ENCODE results near the gene TSR3. TPM values are rescaled to one million over a fixed set of nuclear protein-coding genes. Genes with fewer than 3 reads are reported as not detected.

Gene TSR3
- total RNA-seq, 1 experiment from 2014 or later, result 52.7 TPM

DNA sequence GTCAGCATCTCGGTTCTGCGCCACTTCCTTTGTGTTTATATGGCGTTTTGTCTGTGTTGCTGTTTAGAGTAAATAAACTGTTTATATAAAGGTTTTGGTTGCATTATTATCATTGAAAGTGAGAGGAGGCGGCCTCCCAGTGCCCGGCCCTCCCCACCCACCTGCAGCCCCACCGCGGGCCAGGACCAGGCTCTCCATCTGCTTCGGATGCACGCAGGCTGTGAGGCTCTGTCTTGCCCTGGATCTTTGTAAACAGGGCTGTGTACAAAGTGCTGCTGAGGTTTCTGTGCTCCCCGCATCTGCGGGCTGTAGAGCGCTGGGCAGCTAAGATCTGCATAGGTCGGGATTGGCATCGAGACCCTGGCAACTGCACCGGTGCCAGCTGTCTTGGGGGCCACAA lies 26.4 kb downstream of the TSR3 start:
- POLR2A ChIA-PET, result no interaction called here

More for the DNA sequence above, 26.4 kb downstream of the TSR3 start:
- no peak for TF ChIP-seq ZFX (IDR thresholded peaks at IDR 0.05)
- TF ChIP-seq SP1 (IDR thresholded peaks at IDR 0.05; ENCODE audit: low read depth), result no peak
- no peak for TF ChIP-seq RAD21 (IDR thresholded peaks at IDR 0.05; ENCODE audit: low read depth)
- no peak for TF ChIP-seq TCF7L2 (IDR thresholded peaks at IDR 0.05; ENCODE audit: borderline replicate concordance, extremely low read depth, insufficient read depth, insufficient read length)
- TF ChIP-seq, protein P1, sequence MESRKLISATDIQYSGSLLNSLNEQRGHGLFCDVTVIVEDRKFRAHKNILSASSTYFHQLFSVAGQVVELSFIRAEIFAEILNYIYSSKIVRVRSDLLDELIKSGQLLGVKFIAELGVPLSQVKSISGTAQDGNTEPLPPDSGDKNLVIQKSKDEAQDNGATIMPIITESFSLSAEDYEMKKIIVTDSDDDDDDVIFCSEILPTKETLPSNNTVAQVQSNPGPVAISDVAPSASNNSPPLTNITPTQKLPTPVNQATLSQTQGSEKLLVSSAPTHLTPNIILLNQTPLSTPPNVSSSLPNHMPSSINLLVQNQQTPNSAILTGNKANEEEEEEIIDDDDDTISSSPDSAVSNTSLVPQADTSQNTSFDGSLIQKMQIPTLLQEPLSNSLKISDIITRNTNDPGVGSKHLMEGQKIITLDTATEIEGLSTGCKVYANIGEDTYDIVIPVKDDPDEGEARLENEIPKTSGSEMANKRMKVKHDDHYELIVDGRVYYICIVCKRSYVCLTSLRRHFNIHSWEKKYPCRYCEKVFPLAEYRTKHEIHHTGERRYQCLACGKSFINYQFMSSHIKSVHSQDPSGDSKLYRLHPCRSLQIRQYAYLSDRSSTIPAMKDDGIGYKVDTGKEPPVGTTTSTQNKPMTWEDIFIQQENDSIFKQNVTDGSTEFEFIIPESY (IDR thresholded peaks at IDR 0.05; ENCODE audit: extremely low read depth, insufficient replicate concordance, low read length), result no peak
- TF ChIP-seq, protein P2, sequence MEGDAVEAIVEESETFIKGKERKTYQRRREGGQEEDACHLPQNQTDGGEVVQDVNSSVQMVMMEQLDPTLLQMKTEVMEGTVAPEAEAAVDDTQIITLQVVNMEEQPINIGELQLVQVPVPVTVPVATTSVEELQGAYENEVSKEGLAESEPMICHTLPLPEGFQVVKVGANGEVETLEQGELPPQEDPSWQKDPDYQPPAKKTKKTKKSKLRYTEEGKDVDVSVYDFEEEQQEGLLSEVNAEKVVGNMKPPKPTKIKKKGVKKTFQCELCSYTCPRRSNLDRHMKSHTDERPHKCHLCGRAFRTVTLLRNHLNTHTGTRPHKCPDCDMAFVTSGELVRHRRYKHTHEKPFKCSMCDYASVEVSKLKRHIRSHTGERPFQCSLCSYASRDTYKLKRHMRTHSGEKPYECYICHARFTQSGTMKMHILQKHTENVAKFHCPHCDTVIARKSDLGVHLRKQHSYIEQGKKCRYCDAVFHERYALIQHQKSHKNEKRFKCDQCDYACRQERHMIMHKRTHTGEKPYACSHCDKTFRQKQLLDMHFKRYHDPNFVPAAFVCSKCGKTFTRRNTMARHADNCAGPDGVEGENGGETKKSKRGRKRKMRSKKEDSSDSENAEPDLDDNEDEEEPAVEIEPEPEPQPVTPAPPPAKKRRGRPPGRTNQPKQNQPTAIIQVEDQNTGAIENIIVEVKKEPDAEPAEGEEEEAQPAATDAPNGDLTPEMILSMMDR (IDR thresholded peaks at IDR 0.05 in 2 of 3, conservative IDR thresholded peaks at IDR 0.05 in 1 of 3; ENCODE audit: borderline replicate concordance in 1 of 3, insufficient read depth in 1 of 3, low read depth in 2 of 3, low read length in 2 of 3), result no peak
- no peak for TF ChIP-seq EGR1 (IDR thresholded peaks at IDR 0.05; ENCODE audit: low read depth)
- no peak for TF ChIP-seq FOSL1 (IDR thresholded peaks at IDR 0.05; ENCODE audit: low read depth)
- TF ChIP-seq ELF1 (IDR thresholded peaks at IDR 0.05; ENCODE audit: borderline replicate concordance, low read depth), result no peak
- TF ChIP-seq EZH2phosphoT487 (IDR thresholded peaks at IDR 0.05; ENCODE audit: borderline replicate concordance), result no peak
- TF ChIP-seq CBX3 (IDR thresholded peaks at IDR 0.05; ENCODE audit: low read depth), result no peak
- intact Hi-C loops (cut with micrococcal nuclease), result no loop called here
- Histone ChIP-seq H3K27me3 (ENCODE audit: insufficient read depth, low read length) (no peaks in the 10 kb centered on the region), H3K4me3 (replicated peaks in 1 of 2; ENCODE audit: low read depth in 1 of 2, low read length in 2 of 2) (no peak overlapping the region), H3K4me2 (ENCODE audit: low read length) (no peak overlapping the region), H3K9me2 (ENCODE audit: insufficient read depth) (no peaks in the 10 kb centered on the region), H3K36me3 (ENCODE audit: control insufficient read depth in 1 of 2, insufficient read depth in 2 of 2, low read length in 2 of 2) (peaks cover 18 to 19% of the 10 kb centered on the region in 2 experiments; a peak in 3 of 4 replicates), H3K27ac (ENCODE audit: low read depth, low read length) (no peak overlapping the region), H4K20me1 (ENCODE audit: insufficient read depth) (peaks cover 4% of the 10 kb centered on the region; the same call in 1 of the 2 replicates), H3K4me1 (ENCODE audit: control insufficient read depth in 1 of 2, insufficient read depth in 2 of 2, low read length in 2 of 2) (no peaks in the 10 kb centered on the region), H2AFZ (ENCODE audit: low read depth, low read length, poor library complexity, severe bottlenecking) (no peak overlapping the region), H3K9me3 (ENCODE audit: control insufficient read depth in 1 of 2, insufficient read depth in 1 of 2, low read depth in 1 of 2, low read length in 2 of 2) (no peaks in the 10 kb centered on the region; a peak in 1 of 4 replicates), H3K9ac (ENCODE audit: low read length) (no peak overlapping the region), H3K79me2 (ENCODE audit: insufficient read depth, low read length) (peaks cover under 1% of the 10 kb centered on the region; the same call in 1 of the 2 replicates)
- ATAC-seq, result 0 out of 2 replicates have a peak, but pooled peaks have one; percentile 7
- no TSS peak for BruUV-seq (replicated peaks)
- DNase-seq (ENCODE audit: low read depth, low spot score), result no peak
- CTCF ChIA-PET, result no interaction called here
- RAD21 ChIA-PET (ENCODE audit: low non-redundant PET in 1 of 2, low total read pairs in 2 of 2, uncharacterized antibody in 2 of 2, unreplicated experiment in 2 of 2), result no interaction called here
